VCaP (cell line): Measurements from ENCODE around the gene THADA.

ENCODE experiments used
- H3K27ac ChIP-seq: fragments of 450-650 bp; 2 replicates; pipeline ENCODE4 v1.5.1; 2017
- CTCF ChIP-seq: fragments of 450-650 bp; conservative IDR thresholded peaks from 2 replicates; pipeline ENCODE4 v1.5.1; 2017; ENCODE audit warnings: mild to moderate bottlenecking, moderate library complexity

THADA gene

GRCh38 chr2:43387092-43388062 lies 208.5 kb downstream of the THADA start:
- TF ChIP-seq CTCF: no peak
- peak overlapping the region; percentile 94 for H3K27ac ChIP-seq

- peak overlapping the region; percentile 94; the same call in 1 of the 2 replicates for H3K27ac ChIP-seq
Measured at GRCh38 chr2:43386679-43387078, 209.2 kb downstream of the THADA start.

- no peak overlapping the region for H3K27ac ChIP-seq
- TF ChIP-seq CTCF: no peak
Measured at GRCh38 chr2:43384143-43384542, 211.7 kb downstream of the THADA start.

- TF ChIP-seq CTCF: no peak
Measured at GRCh38 chr2:43383533-43383932, 212.3 kb downstream of the THADA start.

DNA sequence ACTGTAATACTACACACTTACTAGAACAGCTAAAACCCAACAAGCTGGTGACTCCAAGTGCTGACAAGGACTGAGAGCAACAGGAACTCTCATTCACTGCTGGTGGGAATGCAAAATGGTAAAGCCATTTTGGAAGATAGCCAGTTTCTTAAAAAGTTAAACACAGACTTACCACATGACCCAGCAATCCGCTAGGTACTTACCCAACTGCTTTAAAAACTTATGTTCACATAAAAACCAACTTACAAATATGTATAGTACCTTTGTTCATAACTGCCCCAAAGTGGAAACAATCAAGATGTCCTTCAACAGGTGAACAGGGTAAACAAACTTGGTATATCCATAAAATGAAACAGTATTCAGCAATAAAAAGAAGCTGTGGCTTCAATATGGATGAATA lies 216.3 kb downstream of the THADA start:
- TF ChIP-seq CTCF: no peak
- H3K27ac ChIP-seq: no peak overlapping the region

More at GRCh38 chr2:43383533-43383932, 212.3 kb downstream of the THADA start:
- H3K27ac ChIP-seq: no peak overlapping the region

DNA sequence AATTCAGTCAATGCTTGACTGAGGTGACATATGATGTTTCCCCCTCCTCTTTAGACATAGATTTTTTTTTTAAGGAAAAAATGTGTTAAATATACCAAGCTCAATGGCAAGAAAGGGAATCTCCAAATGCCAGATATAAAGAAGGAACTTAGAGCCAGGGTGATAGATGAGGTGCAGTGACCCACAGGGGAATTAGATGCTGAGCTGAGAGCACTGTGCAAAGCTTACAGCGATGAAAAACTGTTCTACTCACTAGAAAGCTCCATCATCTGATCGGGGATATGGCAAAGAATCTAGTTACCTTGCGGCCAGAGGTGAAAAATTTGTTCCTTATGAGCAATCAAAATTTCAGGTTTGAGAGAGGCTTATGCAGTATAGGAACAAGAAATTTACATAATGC lies 218.5 kb downstream of the THADA start:
- H3K27ac ChIP-seq: no peak overlapping the region

GRCh38 chr2:43376523-43377198 lies 219.2 kb downstream of the THADA start:
- no peak for TF ChIP-seq CTCF
- H3K27ac ChIP-seq: peak overlapping the region; percentile 61

More for the DNA sequence above, 218.5 kb downstream of the THADA start:
- no peak for TF ChIP-seq CTCF
